Measurements from ENCODE around the gene PDXP. TPM values are rescaled to one million over a fixed set of nuclear protein-coding genes. Genes with fewer than 3 reads are reported as not detected.
"Not testable (repeated sequence)": the region's sequence is repeated elsewhere in the genome, so short reads cannot be mapped to it uniquely, and the experiment has no call there.

Gene PDXP
- total and polyA plus RNA-seq, 7 donors: 9.0 to 37.9 (median 12.9) TPM

DNA sequence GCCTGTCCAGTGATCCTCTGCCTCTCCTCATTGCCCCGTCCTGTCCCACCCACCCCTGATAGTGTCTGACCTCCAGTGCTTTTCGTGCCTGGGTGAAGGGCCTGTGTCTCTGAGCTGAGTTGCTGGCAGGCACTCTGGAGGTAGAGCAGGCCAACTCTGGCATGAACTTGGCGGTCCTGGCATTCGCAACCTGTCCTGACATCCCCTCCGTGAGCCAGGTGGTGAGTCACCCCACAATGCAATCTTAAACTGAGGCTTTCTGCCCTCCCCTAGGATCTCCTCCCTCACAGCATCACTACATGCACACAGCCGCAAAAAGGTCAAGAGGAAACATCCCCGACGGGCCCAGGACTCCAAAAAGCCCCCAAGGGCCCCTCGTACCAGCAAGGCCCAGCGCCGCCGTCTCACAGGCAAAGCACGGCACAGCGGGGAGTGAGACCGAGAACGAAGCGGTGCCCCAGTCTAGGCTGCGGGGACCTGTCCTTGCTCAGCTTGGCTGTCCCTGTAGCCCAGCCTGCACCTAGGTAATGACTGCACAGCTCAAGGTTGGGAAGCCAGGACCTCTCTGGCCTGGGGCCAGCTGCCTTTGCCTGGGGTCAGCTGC, 32.5 kb downstream of the PDXP start:
- peak; percentile 49 to 68 (median 55) for ATAC-seq
- H3K4me3 ChIP-seq: no peak overlapping the region
- no peak overlapping the region for H3K27ac ChIP-seq
- peak; percentile 33 to 79 for DNase-seq
- TF ChIP-seq, protein P1, sequence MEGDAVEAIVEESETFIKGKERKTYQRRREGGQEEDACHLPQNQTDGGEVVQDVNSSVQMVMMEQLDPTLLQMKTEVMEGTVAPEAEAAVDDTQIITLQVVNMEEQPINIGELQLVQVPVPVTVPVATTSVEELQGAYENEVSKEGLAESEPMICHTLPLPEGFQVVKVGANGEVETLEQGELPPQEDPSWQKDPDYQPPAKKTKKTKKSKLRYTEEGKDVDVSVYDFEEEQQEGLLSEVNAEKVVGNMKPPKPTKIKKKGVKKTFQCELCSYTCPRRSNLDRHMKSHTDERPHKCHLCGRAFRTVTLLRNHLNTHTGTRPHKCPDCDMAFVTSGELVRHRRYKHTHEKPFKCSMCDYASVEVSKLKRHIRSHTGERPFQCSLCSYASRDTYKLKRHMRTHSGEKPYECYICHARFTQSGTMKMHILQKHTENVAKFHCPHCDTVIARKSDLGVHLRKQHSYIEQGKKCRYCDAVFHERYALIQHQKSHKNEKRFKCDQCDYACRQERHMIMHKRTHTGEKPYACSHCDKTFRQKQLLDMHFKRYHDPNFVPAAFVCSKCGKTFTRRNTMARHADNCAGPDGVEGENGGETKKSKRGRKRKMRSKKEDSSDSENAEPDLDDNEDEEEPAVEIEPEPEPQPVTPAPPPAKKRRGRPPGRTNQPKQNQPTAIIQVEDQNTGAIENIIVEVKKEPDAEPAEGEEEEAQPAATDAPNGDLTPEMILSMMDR (IDR thresholded peaks at IDR 0.05): no peak
- H3K27me3 ChIP-seq (ENCODE audit: insufficient read depth in 3 of 3, low read length in 2 of 3): no peaks in the 10 kb centered on the region
- 79 to 82% (median 81%) methylated on average over 18 of the region's 18 CpGs for WGBS, 3 donors
- peaks cover 24% of the 10 kb centered on the region for H3K4me1 ChIP-seq
- H3K36me3 ChIP-seq (ENCODE audit: insufficient read depth in 1 of 2, low read depth in 1 of 2): peaks cover 0 to 67% of the 10 kb centered on the region in 2 donors
- intact Hi-C loops (cut with DNase I): no loop called here
- H3K9me3 ChIP-seq: no peaks in the 10 kb centered on the region

GRCh38 chr22:37692627-37693285, 34.2 kb downstream of the PDXP start:
- Histone ChIP-seq H3K27ac (no peak overlapping the region), H3K36me3 (ENCODE audit: insufficient read depth in 1 of 2, low read depth in 1 of 2) (peaks cover 0 to 65% of the 10 kb centered on the region in 2 donors), H3K4me1 (peaks cover 20% of the 10 kb centered on the region), H3K9me3 (no peaks in the 10 kb centered on the region), H3K27me3 (ENCODE audit: insufficient read depth in 3 of 3, low read length in 2 of 3) (no peaks in the 10 kb centered on the region), H3K4me3 (no peak overlapping the region)
- WGBS, 3 donors: 76 to 85% (median 76%) methylated on average over 15 of the region's 15 CpGs
- TF ChIP-seq, protein P1 (IDR thresholded peaks at IDR 0.05): no peak
- DNase-seq: no peak
- no peak for ATAC-seq
- intact Hi-C loops (cut with DNase I): no loop called here

DNA sequence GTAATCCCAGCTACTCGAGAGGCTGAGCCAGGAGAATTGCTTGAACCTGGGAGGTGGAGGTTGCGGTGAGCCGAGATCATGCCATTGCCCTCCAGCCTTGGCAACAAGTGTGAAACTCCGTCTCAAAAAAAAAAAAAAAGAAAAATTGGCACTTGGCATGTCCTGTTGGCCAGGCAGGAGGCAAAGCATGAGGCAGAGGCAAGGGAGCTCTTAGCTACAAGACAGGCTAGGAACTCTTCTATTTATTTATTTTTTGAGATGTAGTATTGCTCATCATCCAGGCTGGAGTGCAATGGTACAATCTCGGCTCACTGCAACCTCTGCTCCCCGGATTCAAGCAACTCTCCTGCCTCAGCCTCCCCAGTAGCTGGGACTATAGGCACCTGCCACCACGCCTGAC, 35.6 kb downstream of the PDXP start:
- H3K4me3 ChIP-seq; H3K27ac ChIP-seq; DNase-seq; intact Hi-C loops (cut with DNase I); H3K27me3 ChIP-seq (ENCODE audit: insufficient read depth in 3 of 3, low read length in 2 of 3); ATAC-seq; H3K9me3 ChIP-seq: not testable (repeated sequence)
- 85 to 93% (median 89%) methylated on average over 6 to 7 of the region's 7 CpGs for WGBS, 3 donors
- Histone ChIP-seq H3K4me1 (peaks cover 12% of the 10 kb centered on the region), H3K36me3 (ENCODE audit: insufficient read depth in 1 of 2, low read depth in 1 of 2) (peaks cover 0 to 51% of the 10 kb centered on the region in 2 donors)

GRCh38 chr22:37696260-37696656, 37.7 kb downstream of the PDXP start:
- DNase-seq: peak in 1 of 2 donors; percentile 14
- not testable (repeated sequence) for ATAC-seq; H3K27me3 ChIP-seq (ENCODE audit: insufficient read depth in 3 of 3, low read length in 2 of 3); H3K9me3 ChIP-seq; H3K27ac ChIP-seq
- intact Hi-C loops (cut with DNase I): loop anchor here (5.0 kb wide), 2 partner anchors 41 to 46 kb away; no protein-coding TSS in a partner anchor
- peaks cover 0 to 31% of the 10 kb centered on the region in 2 donors for H3K36me3 ChIP-seq (ENCODE audit: insufficient read depth in 1 of 2, low read depth in 1 of 2)
- WGBS, 3 donors: 15 to 21% (median 19%) methylated on average over 13 of the region's 13 CpGs
- peaks cover 12% of the 10 kb centered on the region for H3K4me1 ChIP-seq
- H3K4me3 ChIP-seq: peak overlapping the region; percentile 38

GRCh38 chr22:37696657-37697537, 38.4 kb downstream of the PDXP start, which contains the start of gene TRIOBP:
TSS of gene TRIOBP (plus strand) at chr22:37697048. CDS start at chr22:37701366, 4,318 bp downstream.
- Histone ChIP-seq H3K9me3 (no peaks in the 10 kb centered on the region), H3K27me3 (ENCODE audit: insufficient read depth in 3 of 3, low read length in 2 of 3) (no peaks in the 10 kb centered on the region), H3K4me3 (peak within 1 kb of the TSS; percentile 38), H3K36me3 (ENCODE audit: insufficient read depth in 1 of 2, low read depth in 1 of 2) (peaks cover 0 to 25% of the 10 kb centered on the region in 2 donors), H3K4me1 (peaks cover 12% of the 10 kb centered on the region), H3K27ac (no peak within 1 kb of the TSS)
- TF ChIP-seq, protein P1 (IDR thresholded peaks at IDR 0.05): peak; percentile 44
- ATAC-seq (peak; percentile 96 to 98 (median 97)), DNase-seq (peak; percentile 95 to 97)
- 7 to 13% (median 9%) methylated on average over 37 to 39 of the region's 39 CpGs for whole genome bisulfite sequencing, 3 donors
- intact Hi-C loops (cut with DNase I): loop anchor here (5.0 kb wide), 2 partner anchors 40 to 45 kb away; no protein-coding TSS in a partner anchor
